ENCODE data around the gene DAB2IP.

- TF ChIP-seq POLR2A (IDR thresholded peaks at IDR 0.05) = no peak
- no peak for TF ChIP-seq CTCF (IDR thresholded peaks at IDR 0.05)
These were observed 105.8 kb downstream of the DAB2IP start for GRCh38 chr9:121757281-121757585.
